GM21529 (cell line): Measurements from ENCODE around the gene RERG.

ENCODE experiments used
- ATAC-seq: cut with Tn5 transposase; IDR thresholded peaks from one replicate; pipeline ENCODE4 v1.9.1; 2021; ENCODE audit not compliant: unreplicated experiment

Gene RERG

DNA sequence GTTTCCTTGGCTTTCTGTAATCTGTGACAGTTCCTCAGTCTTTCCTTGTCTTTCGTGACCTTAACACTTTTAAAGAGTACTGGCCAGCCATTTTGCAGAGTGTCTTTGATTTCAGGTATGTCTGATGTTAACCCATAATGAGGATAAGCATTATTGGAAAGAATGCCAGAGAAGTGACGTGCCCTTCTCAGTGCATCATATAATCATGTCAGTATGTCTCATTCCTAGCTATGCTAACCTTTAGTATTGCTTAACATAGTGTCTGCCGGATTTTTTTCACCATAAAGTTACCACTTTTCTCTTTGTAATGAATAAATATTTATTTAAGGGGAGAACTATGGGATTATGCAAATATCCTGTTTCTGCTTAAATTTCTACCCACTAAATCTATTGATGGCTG lies 28.5 kb downstream of the RERG start:
- ATAC-seq = no peak

DNA sequence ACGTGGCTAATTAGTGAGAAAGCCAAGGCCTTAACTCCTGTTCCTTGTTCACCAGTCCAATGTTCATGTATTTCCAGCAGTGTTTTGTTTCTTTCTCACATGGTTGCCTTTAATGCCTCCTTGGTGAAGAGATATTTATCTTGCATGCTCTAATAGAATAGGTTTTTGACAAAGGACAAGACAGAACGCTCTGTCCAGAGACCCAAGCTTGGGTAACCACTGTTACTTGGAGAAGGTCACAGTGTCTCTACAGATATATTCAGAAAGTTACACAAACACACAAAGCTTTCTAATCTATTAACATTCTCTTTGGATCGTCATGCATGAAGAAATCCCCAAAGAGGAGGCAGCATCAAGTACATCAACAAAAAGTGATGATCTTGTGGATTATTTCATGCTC lies 33.1 kb downstream of the RERG start:
- no peak for ATAC-seq

DNA sequence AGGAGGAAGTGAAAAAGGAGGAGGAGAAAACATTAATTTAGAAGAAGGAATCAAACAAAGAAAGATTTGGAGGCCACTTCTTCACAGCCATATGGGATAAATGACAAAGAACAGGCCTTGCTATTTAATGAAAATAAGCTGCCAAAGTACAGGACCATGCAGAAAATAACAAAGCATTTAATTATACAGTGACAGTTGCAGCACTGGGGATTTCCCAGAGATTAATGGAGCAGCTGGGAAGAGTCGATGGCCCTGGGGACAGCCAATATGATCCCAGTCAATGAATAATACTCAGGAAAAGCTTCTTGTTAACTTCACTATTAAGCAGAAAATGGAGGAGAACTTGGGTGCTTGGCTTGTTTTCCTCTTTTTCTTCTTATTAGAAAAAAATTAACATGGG lies 34.6 kb downstream of the RERG start:
- no peak for ATAC-seq

DNA sequence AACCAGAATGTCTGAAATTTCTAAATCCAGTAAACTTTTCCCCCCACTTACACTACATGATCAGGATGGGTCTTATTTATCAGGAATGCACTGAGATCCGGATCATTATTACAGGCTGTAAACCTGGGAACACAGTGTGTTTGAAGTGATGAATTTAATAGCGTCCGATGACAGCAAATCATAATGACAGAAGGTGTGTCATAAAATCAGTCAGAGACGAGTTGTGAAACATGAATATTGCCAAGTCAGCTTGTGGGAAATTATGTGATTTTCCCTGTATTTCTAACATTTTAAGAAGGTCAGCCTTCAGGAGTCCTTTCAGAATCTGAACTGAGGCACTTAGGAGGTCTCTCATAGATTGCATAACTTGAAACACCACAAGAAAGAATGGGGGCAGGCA lies 36.7 kb downstream of the RERG start:
- no peak for ATAC-seq

DNA sequence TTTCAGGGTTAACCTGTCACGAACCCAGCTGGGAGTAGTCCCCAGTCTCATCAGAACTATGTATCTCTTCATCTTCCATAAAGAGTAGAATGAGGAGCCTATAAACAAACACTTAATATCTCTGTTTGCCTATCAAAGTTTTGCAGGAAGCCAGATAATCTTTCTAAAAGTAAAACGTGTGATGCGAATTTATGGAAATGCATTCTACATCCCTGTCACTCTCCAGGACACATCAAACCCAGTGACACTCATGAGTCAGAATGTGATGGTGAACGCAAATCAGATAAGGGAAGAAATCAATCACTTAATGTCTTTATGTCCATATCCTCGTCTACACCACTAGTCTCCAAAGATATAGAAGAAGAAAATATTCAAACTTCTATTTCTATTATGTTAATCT lies 37.4 kb downstream of the RERG start:
- ATAC-seq = no peak

DNA sequence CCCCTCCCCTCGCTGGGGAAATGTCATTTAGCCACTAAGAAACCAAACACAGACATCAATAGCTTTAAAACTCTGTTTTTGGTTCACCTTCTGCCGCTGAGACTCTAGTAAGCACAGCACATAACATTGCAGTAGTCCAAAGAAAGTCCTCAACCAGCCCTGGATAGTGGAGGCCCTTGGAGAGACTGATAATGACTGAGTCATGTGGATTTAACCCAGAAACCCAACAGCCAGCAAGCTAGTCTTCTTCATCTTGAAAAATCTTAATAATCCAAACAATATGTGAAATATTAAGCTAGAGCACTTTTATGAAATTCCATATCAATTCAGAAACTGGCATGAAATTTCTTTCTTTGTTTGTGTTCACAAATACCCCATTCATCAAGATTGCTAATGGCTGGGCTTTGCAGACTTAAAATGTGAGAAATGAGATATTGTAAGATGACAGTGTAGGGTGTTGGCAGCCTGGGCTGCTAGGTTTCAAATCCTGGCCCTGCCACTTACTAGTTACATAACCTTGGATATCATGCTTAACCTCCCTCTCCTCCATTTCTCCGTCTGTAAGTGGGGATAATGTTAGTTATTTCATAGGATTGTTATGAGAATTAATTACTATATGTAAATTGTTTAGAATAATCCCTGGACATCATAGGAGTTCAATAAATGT lies 40.1 kb downstream of the RERG start:
- ATAC-seq = no peak

DNA sequence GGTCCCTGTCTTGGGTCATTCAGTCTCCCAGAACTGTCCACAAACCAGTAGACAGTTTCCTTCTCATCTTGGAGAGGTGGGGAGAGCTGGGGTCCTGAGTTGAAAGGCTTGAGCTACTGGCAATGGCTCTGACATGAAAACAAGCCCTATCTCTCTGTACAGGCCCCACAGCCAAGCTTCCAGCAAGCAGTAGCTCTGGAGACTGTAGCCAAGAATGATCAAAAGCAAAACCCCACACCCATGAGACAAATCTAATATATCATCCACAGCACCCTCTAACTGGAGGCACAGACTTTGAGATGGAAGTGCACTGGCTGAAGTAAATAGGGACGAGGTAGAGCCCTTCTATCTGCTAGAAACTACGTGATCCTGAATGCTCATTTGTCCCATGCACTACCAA lies 40.9 kb downstream of the RERG start:
- ATAC-seq = no peak

DNA sequence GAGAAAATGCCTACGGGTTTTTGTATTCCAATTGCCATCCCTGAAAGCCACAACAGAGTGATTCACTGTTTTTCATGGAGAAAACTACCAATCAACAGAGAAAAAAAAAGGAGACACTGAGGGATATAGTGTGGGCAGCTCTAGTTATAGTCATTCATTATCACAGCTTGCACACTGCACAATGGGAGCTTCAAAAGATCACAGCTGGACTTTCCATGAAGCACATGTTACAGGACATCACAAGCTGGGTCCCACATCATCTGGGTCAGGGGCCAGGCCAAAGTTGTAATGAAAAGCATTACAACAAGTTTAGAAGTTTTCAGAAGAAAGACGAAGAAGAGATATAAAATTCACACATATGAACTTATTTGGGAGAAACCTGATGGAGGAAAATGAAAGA lies 41.5 kb downstream of the RERG start:
- ATAC-seq = no peak

DNA sequence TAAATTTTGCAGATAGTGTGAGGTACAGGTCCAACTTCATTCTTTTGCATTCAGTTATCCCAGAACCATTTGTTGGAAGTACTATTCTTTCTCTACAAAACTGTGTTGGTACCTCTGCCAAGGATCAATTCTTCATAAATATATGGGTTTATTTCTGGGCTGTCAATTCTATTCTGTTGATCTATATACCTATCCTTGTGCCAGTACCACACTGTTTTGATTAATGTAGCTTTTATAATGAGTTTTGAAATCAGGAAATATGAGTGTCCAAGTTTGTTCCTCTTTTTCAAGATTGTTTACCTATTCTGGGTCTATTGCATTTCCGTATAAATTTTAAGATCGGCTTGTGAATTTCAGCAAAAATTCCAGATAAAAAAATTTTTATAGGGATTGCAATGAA lies 48.1 kb downstream of the RERG start:
- ATAC-seq = no peak

DNA sequence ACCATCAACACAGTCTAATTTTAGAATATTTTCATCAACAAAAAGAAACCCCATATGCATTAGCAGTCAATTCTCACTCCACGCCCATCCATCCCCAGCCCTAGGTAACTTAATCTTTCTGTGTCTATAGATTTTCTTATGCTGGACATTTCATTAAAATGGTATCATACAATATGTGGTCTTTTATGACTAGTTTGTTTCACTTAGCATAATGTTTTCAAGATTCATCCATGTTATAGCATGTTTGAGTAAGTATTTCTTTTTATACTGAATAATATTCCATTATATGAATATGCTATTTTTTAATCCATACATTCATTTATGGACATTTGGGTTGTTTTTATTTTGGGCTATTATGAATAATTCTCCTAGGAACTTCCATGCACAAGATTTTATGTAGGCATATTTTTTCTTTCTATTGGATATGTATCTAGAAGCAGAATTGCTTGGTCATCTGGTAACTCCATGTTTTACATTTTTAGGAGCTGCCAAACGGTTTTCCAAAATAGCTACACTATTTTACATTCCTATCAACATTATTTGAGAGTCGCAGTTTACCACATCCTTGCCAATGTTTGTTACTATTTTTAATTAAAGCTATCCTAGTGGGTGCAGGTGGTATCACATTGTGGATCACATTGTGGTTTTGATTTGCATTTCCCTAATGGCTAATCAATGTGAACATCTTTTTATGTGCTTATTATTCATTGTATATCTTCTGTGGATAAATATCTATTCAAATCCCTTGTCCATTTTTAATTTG lies 49.0 kb downstream of the RERG start:
- ATAC-seq = no peak

DNA sequence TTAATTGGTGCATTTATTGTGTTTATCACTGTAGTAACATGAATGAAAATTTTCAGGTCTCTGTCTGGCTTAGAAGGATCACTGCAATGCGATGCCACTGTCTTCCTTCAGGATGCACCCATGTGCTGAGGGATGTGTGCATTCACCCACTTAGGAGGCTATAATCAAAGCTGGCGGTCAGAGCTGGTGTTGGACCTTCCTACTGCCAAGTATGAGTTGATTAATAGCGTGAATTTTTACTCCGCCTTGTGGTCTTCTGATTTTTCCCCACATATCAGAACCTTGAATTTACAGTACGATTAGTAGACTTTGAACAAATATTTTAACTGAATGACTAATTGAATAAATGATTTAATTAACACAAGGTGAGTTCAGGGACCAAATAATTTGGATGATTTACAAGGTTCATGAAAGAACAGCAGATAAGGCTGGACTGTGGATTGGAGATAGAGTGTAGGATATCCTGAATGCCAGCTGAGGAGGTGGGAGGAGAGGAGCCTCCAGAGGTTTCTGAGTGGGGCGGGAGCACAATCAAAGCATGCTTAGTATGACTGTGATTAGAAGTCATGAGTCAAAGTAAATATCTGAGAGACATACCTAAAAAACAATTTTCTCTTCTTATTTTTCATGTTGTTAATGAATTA lies 50.1 kb downstream of the RERG start:
- ATAC-seq = no peak

DNA sequence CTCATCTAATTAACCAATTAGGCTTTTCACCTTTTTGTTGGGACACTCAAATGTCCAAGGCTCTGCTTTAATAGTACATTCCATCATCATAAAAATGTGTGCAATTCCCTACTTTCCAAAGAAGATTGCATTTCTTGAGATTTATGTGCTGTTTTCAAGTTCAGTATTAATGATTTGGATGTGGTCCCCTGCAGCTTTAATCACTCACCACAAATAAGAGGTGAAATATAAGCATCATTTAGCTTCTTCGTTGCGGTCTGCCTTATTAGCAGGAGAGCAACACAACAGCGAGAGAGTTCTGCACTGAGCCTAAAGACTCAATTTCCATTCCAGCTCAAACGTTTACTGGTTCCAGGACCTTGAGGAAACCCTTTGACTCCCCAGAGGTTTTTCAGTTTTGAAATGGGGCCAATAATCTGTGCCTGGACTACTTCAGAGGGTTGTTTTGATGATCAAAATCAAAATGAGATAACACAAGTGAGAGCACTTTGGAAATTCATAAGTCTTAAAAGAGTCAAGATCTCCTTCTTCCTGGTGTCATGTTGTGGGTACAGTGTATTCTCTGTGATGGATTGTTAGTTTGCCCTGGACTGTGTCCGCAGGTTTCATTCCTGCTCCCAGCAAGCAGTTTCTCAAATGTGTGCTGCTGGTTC lies 53.1 kb downstream of the RERG start:
- ATAC-seq = no peak

DNA sequence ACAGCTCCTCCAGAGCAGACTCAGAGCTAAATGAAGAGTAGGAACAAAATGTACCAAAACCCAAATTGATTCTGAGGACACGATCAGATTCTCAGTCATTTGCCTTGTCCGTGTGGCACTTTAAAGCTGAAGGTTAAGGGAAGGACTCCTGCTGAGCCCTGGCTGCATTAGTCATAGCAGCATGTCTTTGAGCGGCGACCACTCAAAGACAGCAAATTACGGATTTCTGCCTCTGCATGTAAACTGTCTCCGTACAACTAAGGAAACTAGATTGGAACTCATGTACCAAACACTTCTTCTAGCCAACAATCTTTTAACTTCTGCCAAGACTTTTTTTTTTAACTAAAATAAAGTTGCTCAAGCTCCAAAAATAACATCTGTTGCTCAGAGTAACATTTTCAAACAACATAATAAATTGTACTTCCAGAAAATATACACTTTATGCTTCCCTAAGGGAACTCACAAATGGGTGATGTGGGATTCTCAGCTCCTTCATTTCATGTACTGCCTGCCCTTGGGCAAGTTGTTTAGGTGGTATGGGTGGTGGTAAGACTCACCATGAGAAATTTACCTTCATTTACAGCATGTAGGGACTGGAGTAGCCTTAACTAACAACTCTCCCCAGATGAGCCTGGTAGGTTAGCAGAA lies 56.1 kb downstream of the RERG start:
- ATAC-seq = no peak

DNA sequence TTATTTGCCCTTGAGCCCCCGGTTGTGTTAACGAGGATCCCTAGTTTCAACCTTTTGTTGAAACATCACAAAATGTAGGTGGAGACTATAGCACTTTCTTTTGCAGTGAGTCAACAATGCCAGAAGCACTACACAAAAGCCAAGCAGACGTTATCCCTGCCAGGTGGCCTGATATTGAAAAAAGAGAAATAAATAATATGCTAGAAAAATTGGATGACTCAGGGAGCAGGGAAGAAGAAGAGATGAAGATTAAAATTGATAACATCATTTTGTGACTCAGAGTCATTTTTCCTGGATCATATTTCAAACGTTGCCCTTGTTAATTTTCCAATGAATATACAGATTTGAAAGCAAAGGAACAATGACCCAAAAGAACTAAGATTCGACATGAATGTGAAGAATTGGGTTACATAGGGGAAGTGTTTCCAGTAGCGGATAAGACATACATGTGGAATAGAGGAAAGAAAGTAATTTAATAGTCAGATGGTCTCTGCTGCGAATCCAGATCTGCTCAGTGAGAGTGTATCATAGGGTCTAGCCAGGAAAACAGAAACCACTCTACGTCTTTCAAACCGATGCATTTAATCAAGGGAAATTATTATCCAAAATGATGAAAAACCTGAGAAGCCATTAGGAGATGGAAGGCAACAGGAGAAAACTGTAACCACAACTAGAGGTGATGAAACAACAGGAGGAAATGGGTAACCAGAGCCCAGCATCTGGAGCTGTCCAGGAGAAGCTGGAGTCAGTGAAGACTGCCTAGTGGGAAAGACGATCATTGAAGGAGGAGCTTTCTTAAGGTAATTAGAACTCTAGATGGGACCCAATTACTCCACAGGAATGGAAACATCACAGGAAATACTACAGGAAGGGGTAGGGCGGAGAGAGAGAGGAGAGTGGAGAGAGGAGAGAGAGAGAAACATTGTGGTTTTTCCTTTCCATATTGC lies 57.9 kb downstream of the RERG start:
- no peak for ATAC-seq

DNA sequence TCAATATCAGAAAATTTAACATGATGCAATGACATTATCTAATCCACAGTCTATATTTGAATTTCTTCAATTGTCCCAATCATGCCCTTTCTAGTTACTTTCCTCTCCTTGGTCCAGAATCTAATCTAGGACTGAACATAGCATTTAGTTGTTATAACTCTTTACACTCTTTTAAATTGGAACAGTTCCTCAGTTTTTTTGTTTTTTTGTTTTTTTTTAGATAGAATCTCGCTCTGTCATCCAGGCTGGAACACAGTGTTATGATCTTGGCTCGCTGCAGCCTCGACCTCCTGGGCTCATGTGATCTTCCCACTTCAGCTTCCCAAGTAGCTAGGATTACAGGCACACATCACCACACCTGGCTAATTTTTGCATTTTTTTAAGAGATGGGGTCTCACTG lies 63.1 kb downstream of the RERG start:
- ATAC-seq = no peak

DNA sequence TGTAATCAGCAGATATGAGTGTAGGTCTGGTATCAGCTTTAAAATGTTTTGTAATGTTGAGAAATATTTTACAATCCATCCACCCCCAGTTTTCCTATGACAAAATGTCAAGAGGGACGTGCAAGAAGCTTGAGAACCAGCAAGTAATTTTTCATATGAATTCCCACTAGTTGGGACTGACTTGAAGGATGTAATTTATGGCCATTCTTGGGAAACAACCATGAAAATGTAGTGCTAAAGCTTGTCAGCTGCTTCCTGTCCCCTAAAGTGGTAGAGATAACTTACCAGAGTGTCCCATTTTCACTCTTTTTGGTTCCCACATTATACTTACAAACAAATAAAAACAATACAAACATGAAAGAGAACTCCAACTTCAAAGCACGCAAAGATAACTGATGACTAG lies 63.9 kb downstream of the RERG start:
- no peak for ATAC-seq

DNA sequence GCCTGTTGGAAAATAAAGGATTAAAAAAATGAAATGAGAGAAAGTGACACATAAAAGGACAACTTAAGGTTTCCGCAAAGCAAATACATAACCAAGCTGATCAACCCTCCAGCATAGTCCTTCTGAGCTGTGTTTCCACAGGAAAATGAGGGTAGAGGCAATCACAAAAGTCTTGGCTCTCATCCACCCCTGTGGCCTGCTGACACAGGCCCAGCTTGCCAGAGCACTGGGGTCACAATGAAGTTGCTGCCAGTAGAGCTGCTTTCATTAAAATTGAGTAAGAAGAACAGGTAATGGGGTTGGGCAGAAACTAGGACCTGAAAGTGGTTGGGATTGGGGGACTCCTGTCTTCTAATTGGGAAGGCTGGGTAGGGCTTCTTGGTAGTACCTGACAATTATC lies 65.9 kb downstream of the RERG start:
- ATAC-seq = no peak

DNA sequence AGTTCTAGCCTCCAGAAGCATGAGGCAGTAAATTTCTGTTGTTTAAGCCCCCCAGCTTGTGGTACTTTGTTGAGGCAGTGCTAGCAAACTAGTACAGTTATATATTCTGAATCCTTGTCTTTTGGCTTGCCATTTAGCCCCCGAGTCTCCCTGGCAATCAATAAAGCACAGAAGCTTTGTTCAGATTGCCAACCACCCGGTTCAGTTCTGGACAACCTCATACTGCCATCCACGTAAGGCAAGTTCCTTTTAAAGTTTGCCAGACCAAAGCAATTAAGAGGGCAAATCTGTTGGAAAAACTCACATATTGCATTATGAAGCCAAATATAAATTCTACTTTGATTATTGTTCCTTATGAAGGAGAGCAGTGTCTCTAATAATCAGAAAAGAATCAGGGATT lies 67.1 kb downstream of the RERG start:
- ATAC-seq = no peak

DNA sequence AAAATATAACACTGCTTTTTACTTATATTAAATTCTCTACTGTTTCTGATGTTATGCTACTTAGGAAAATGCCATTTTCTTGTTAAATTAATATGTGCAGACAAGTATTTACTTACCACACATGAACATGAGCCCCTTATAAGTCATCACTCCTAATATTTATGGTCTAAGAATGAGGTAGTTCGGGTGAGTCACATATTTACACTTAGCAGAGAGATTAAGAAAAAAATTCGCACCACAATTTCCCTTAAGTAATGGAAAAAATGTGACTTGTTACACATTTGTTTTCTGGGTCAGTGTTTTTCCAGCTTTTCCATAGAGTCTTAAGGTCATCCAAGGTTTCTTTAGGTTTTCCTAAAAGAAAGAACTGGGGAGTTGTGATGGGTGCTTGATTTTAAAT lies 68.3 kb downstream of the RERG start:
- no peak for ATAC-seq

DNA sequence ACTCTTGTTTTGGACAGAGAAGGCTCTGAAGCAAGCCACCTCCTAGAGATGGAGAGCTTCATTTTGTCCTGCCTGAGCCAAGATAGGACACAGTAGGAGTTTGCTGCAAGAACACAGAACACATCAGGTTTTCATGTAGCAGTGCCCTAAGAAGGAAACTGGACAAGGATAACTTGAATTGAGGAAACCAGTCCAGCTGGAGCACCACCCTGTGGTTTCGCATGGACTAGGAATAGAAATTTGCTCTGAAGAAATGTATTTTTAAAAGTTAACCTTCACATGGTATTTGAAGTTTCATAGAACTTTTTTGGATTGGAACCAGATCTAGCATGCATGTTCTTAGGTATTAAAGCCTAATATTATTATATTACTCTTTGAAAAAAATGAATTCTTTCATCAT lies 68.8 kb downstream of the RERG start:
- ATAC-seq = no peak
